ENCODE results near the gene DPP10. TPM values are rescaled to one million over a fixed set of nuclear protein-coding genes. Genes with fewer than 3 reads are reported as not detected.

Gene DPP10
- total RNA-seq, 3 donors from 2014 or later, result 0.29 to 0.33 (median 0.32) TPM

GRCh38 chr2:114789989-114790388 lies 347.5 kb downstream of the DPP10 start:
- Histone ChIP-seq H3K27ac (no peak overlapping the region), H3K9me3 (no peaks in the 10 kb centered on the region), H3K27me3 (no peaks in the 10 kb centered on the region), H3K4me1 (no peaks in the 10 kb centered on the region), H3K36me3 (no peaks in the 10 kb centered on the region), H3K4me3 (no peak overlapping the region)
- DNase-seq (ENCODE audit: low spot score in 2 of 2), result no peak
- TF ChIP-seq POLR2AphosphoS5 (IDR thresholded peaks at IDR 0.05), result no peak
- TF ChIP-seq POLR2A (IDR thresholded peaks at IDR 0.05), result no peak
- TF ChIP-seq, protein P1, sequence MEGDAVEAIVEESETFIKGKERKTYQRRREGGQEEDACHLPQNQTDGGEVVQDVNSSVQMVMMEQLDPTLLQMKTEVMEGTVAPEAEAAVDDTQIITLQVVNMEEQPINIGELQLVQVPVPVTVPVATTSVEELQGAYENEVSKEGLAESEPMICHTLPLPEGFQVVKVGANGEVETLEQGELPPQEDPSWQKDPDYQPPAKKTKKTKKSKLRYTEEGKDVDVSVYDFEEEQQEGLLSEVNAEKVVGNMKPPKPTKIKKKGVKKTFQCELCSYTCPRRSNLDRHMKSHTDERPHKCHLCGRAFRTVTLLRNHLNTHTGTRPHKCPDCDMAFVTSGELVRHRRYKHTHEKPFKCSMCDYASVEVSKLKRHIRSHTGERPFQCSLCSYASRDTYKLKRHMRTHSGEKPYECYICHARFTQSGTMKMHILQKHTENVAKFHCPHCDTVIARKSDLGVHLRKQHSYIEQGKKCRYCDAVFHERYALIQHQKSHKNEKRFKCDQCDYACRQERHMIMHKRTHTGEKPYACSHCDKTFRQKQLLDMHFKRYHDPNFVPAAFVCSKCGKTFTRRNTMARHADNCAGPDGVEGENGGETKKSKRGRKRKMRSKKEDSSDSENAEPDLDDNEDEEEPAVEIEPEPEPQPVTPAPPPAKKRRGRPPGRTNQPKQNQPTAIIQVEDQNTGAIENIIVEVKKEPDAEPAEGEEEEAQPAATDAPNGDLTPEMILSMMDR (IDR thresholded peaks at IDR 0.05), result no peak
- intact Hi-C loops (cut with DNase I; ENCODE audit: low total_unique reads), result no loop called here

DNA sequence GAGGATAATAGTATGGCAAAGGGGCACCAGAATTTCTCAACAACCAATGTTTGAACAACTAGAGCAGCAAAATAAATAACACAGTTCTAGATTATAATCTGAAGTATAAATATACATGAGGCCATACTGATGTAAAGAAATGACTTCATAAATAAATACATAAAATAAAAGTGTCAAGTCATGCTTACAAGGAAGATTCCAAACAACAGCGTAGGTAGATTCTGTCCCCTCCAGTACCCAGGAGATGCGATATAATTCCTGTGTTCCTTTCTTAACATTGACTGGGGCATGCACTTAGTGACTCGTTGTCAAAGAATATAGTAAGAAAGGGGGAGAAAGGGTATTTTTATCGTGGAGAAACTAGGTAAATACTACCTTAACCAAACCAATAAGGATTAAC lies 355.1 kb downstream of the DPP10 start:
- no peaks in the 10 kb centered on the region for H3K4me1 ChIP-seq
- H3K27ac ChIP-seq, result no peak overlapping the region
- H3K36me3 ChIP-seq, result no peaks in the 10 kb centered on the region
- no peak for DNase-seq (ENCODE audit: low spot score in 2 of 2)
- H3K9me3 ChIP-seq, result no peaks in the 10 kb centered on the region
- H3K27me3 ChIP-seq, result no peaks in the 10 kb centered on the region
- TF ChIP-seq, protein P1 (IDR thresholded peaks at IDR 0.05), result no peak
- no peak overlapping the region for H3K4me3 ChIP-seq
- intact Hi-C loops (cut with DNase I; ENCODE audit: low total_unique reads), result no loop called here

GRCh38 chr2:114797942-114798341 lies 355.5 kb downstream of the DPP10 start:
- Histone ChIP-seq H3K27ac (no peak overlapping the region), H3K4me3 (no peak overlapping the region), H3K4me1 (no peaks in the 10 kb centered on the region), H3K36me3 (no peaks in the 10 kb centered on the region), H3K27me3 (no peaks in the 10 kb centered on the region), H3K9me3 (no peaks in the 10 kb centered on the region)
- intact Hi-C loops (cut with DNase I; ENCODE audit: low total_unique reads), result no loop called here
- TF ChIP-seq POLR2AphosphoS5 (IDR thresholded peaks at IDR 0.05), result no peak
- TF ChIP-seq POLR2A (IDR thresholded peaks at IDR 0.05), result no peak
- TF ChIP-seq, protein P1 (IDR thresholded peaks at IDR 0.05), result no peak
- no peak for DNase-seq (ENCODE audit: low spot score in 2 of 2)

- Histone ChIP-seq H3K9me3 (no peaks in the 10 kb centered on the region), H3K27ac (no peak overlapping the region), H3K36me3 (no peaks in the 10 kb centered on the region), H3K27me3 (no peaks in the 10 kb centered on the region), H3K4me3 (no peak overlapping the region), H3K4me1 (no peaks in the 10 kb centered on the region)
- no peak for DNase-seq (ENCODE audit: low spot score in 2 of 2)
- TF ChIP-seq POLR2AphosphoS5 (IDR thresholded peaks at IDR 0.05) (no peak), POLR2A (IDR thresholded peaks at IDR 0.05) (no peak)
- TF ChIP-seq, protein P1 (IDR thresholded peaks at IDR 0.05), result no peak
- intact Hi-C loops (cut with DNase I; ENCODE audit: low total_unique reads), result no loop called here
Measured at GRCh38 chr2:114800371-114800770, 357.9 kb downstream of the DPP10 start.

- intact Hi-C loops (cut with DNase I; ENCODE audit: low total_unique reads), result no loop called here
- no peaks in the 10 kb centered on the region for H3K9me3 ChIP-seq
- H3K36me3 ChIP-seq, result no peaks in the 10 kb centered on the region
- H3K4me1 ChIP-seq, result no peaks in the 10 kb centered on the region
- no peak for DNase-seq (ENCODE audit: low spot score in 2 of 2)
- H3K27ac ChIP-seq, result no peak overlapping the region
- no peak overlapping the region for H3K4me3 ChIP-seq
- no peaks in the 10 kb centered on the region for H3K27me3 ChIP-seq
- TF ChIP-seq, protein P1 (IDR thresholded peaks at IDR 0.05), result no peak
- TF ChIP-seq POLR2A (IDR thresholded peaks at IDR 0.05) (no peak), POLR2AphosphoS5 (IDR thresholded peaks at IDR 0.05) (no peak)
Measured at GRCh38 chr2:114805195-114805594, 362.8 kb downstream of the DPP10 start.
